Retinal pigment epithelial cell (primary cell): ENCODE measurements around the gene PLCB1.

Experiments used
- DNase-seq: peaks from one replicate; pipeline ENCODE4 v3.0.0-alpha.2; 2010; ENCODE audit warnings: low read depth
- H3K4me3 ChIP-seq: 2 replicates; pipeline ENCODE4 v1.5.1; 2011; ENCODE audit warnings: mild to moderate bottlenecking, low read length, control low read depth, moderate library complexity
- CTCF ChIP-seq: conservative IDR thresholded peaks from 2 replicates; pipeline ENCODE4 v1.5.1; 2011; ENCODE audit warnings: low read depth, low read length, control low read depth, inconsistent platforms

The PLCB1 gene

GRCh38 chr20:8571611-8572010 is 439.5 kb downstream of the PLCB1 start:
- DNase-seq: no peak
- no peak for TF ChIP-seq CTCF
- no peak overlapping the region for H3K4me3 ChIP-seq

- TF ChIP-seq CTCF: no peak
- no peak for DNase-seq
- H3K4me3 ChIP-seq: no peak overlapping the region
These were observed 441.6 kb downstream of the PLCB1 start for GRCh38 chr20:8573686-8574085.

GRCh38 chr20:8575114-8575513 is 443.0 kb downstream of the PLCB1 start:
- no peak overlapping the region for H3K4me3 ChIP-seq
- no peak for TF ChIP-seq CTCF
- no peak for DNase-seq

- TF ChIP-seq CTCF: no peak
- DNase-seq: no peak
- no peak overlapping the region for H3K4me3 ChIP-seq
These were observed 446.2 kb downstream of the PLCB1 start for GRCh38 chr20:8578161-8578865.

- DNase-seq: no peak
- no peak for TF ChIP-seq CTCF
- no peak overlapping the region for H3K4me3 ChIP-seq
These were observed 447.0 kb downstream of the PLCB1 start for GRCh38 chr20:8579035-8579434.

GRCh38 chr20:8581446-8582183 is 449.5 kb downstream of the PLCB1 start:
- no peak overlapping the region for H3K4me3 ChIP-seq
- TF ChIP-seq CTCF: no peak
- no peak for DNase-seq

GRCh38 chr20:8583012-8583565 is 451.0 kb downstream of the PLCB1 start:
- H3K4me3 ChIP-seq: no peak overlapping the region
- no peak for DNase-seq
- TF ChIP-seq CTCF: no peak
